WTC11 (cell line): Measurements from ENCODE around the gene PGGHG. TPM values are rescaled to one million over a fixed set of nuclear protein-coding genes. Genes with fewer than 3 reads are reported as not detected.
A peak's percentile ranks its signal among the peaks of the same experiment; 100 is the strongest.

Source experiments
- ATAC-seq: fragments of 200-7000 bp; cut with Tn5 transposase; 2 replicates; pipeline ENCODE4 v1.10.0; 2021; ENCODE audit warnings: mild to moderate bottlenecking, moderate library complexity
- CTCF ChIA-PET: fragments of 300-600 bp; sonication (Branson Sonifier 250); formaldehyde crosslinking; loops from one replicate; lab custom pipeline; 2021; ENCODE audit warnings: antibody characterized with exemption; lab: Charles Lee
- POLR2A ChIA-PET: fragments of 350-600 bp; sonication (Branson Sonifier 250); formaldehyde crosslinking; loops from one replicate; lab custom pipeline; 2021; ENCODE audit warnings: antibody characterized with exemption; lab: Charles Lee
- DNase-seq: peaks from one replicate; pipeline ENCODE4 v3.0.0; 2021; ENCODE audit warnings: low spot score
- H3K27ac Mint-ChIP-seq: 2 replicates; pipeline ENCODE4 v1.8.0; 2021; ENCODE audit warnings: mixed read lengths
- H3K27me3 Mint-ChIP-seq: 2 replicates; pipeline ENCODE4 v1.8.0; 2021; ENCODE audit warnings: low read depth, mild to moderate bottlenecking, moderate library complexity, mixed read lengths
- H3K36me3 Mint-ChIP-seq: 2 replicates; pipeline ENCODE4 v1.8.0; 2021; ENCODE audit warnings: mixed read lengths
- H3K4me1 Mint-ChIP-seq: 2 replicates; pipeline ENCODE4 v1.8.0; 2022; ENCODE audit warnings: mixed read lengths
- H3K4me3 Mint-ChIP-seq: 2 replicates; pipeline ENCODE4 v1.8.0; 2021; ENCODE audit warnings: mild to moderate bottlenecking, moderate library complexity, mixed read lengths
- H3K9me3 Mint-ChIP-seq: 2 replicates; pipeline ENCODE4 v1.8.0; 2021; ENCODE audit warnings: mixed read lengths
- CREM ChIP-seq: sonication (generic); formaldehyde crosslinking; IDR thresholded peaks from 2 replicates; pipeline ENCODE4 v1.8.1; 2022; ENCODE audit warnings: mild to moderate bottlenecking, missing genetic modification reagents, moderate library complexity
- ESRRA ChIP-seq: sonication (generic); formaldehyde crosslinking; IDR thresholded peaks from 2 replicates; pipeline ENCODE4 v1.8.1; 2022; ENCODE audit warnings: mild to moderate bottlenecking, missing genetic modification reagents, borderline replicate concordance
- FOXK1 ChIP-seq: sonication (generic); formaldehyde crosslinking; IDR thresholded peaks from 2 replicates; pipeline ENCODE4 v1.8.0; 2022; ENCODE audit warnings: mild to moderate bottlenecking, moderate library complexity, missing genetic modification reagents
- JUN ChIP-seq: sonication (generic); formaldehyde crosslinking; IDR thresholded peaks from 2 replicates; pipeline ENCODE4 v1.8.0; 2023; ENCODE audit warnings: mild to moderate bottlenecking, missing genetic modification reagents
- MYBL2 ChIP-seq: sonication (generic); formaldehyde crosslinking; IDR thresholded peaks from 2 replicates; pipeline ENCODE4 v1.8.1; 2023; ENCODE audit warnings: mild to moderate bottlenecking, moderate library complexity, missing genetic modification reagents
- NFATC4 ChIP-seq: fragments of 250-450 bp; sonication (Bioruptor Pico); IDR thresholded peaks from 2 replicates; pipeline ENCODE4 v1.9.0; 2021; ENCODE audit warnings: mild to moderate bottlenecking
- PRRX2 ChIP-seq: fragments of 250-450 bp; sonication (Bioruptor Pico); IDR thresholded peaks from 2 replicates; pipeline ENCODE4 v1.8.0; 2021; ENCODE audit warnings: mild to moderate bottlenecking
- RELA ChIP-seq: sonication (generic); formaldehyde crosslinking; IDR thresholded peaks from 2 replicates; pipeline ENCODE4 v1.8.1; 2022; ENCODE audit warnings: missing genetic modification reagents, mild to moderate bottlenecking, borderline replicate concordance
- SP1 ChIP-seq: sonication (generic); formaldehyde crosslinking; conservative IDR thresholded peaks from 2 replicates; pipeline ENCODE4 v1.8.1; 2022; ENCODE audit warnings: missing genetic modification reagents
- TEAD1 ChIP-seq: sonication (generic); formaldehyde crosslinking; IDR thresholded peaks from 2 replicates; pipeline ENCODE4 v1.8.0; 2022; ENCODE audit warnings: mild to moderate bottlenecking, missing genetic modification reagents
- TP53 ChIP-seq: sonication (generic); formaldehyde crosslinking; IDR thresholded peaks from 2 replicates; pipeline ENCODE4 v1.8.1; 2023; ENCODE audit warnings: mild to moderate bottlenecking, missing genetic modification reagents
- ZNF121 ChIP-seq: sonication (generic); formaldehyde crosslinking; IDR thresholded peaks from 2 replicates; pipeline ENCODE4 v1.8.0; 2023; ENCODE audit warnings: missing genetic modification reagents
- total RNA-seq: library from RNA; stranded (reverse); gene quantifications from 3 replicates; pipeline ENCODE4 v1.2.3, GENCODE V29; 2021
- TF ChIP-seq, protein P1 (sequence below): sonication (generic); formaldehyde crosslinking; IDR thresholded peaks from 2 replicates; pipeline ENCODE4 v1.8.1; 2022; ENCODE audit warnings: mild to moderate bottlenecking, moderate library complexity, missing genetic modification reagents
- TF ChIP-seq, protein P2 (sequence below): sonication (generic); formaldehyde crosslinking; IDR thresholded peaks from 2 replicates; pipeline ENCODE4 v1.8.1; 2022; ENCODE audit warnings: low read depth, mild to moderate bottlenecking, moderate library complexity, missing genetic modification reagents, borderline replicate concordance
- TF ChIP-seq, protein P3 (sequence below): sonication (generic); formaldehyde crosslinking; IDR thresholded peaks from 2 replicates; pipeline ENCODE4 v1.8.0; 2022; ENCODE audit warnings: mild to moderate bottlenecking, missing genetic modification reagents
- TF ChIP-seq, protein P4 (sequence below): fragments of 200-600 bp; IDR thresholded peaks from 2 replicates; pipeline ENCODE4 v1.8.0; 2022; ENCODE audit warnings: antibody characterized with exemption
- TF ChIP-seq, protein P5 (sequence below): sonication (generic); formaldehyde crosslinking; IDR thresholded peaks from 2 replicates; pipeline ENCODE4 v1.8.0; 2023; ENCODE audit warnings: missing genetic modification reagents, mild to moderate bottlenecking, borderline replicate concordance
- TF ChIP-seq, protein P6 (sequence below): sonication (generic); formaldehyde crosslinking; IDR thresholded peaks from 2 replicates; pipeline ENCODE4 v1.8.1; 2022; ENCODE audit warnings: mild to moderate bottlenecking, missing genetic modification reagents, moderate library complexity, borderline replicate concordance

Gene PGGHG
- total RNA-seq, 1 experiment from 2014 or later: 74.9 TPM

DNA sequence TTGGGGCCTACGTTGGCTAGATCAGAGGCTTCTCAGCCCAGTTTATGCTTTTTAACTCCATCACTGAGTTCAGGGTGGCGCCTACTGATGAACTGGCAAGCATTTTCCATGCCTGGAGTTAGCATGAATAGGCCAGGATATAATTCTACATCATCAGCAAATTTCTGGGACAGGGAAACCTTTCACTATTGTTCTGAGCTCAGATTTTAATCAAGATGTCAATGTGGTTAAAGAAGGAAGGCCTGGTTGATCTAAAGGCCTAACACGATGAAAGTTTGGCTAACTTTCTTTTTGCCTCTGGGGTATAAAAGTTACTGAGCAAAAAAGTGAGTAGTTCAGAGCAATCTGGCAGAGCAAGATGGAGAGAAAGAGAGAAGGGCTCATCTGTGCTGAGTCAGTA, 53.4 kb downstream of the PGGHG start:
- Mint-ChIP-seq H3K4me3 (no peak overlapping the region), H3K36me3 (peaks cover 7% of the 10 kb centered on the region; the same call in 1 of the 2 replicates), H3K27ac (0 out of 2 replicates have a peak overlapping the region, but pooled peaks have one; percentile 39), H3K9me3 (no peaks in the 10 kb centered on the region), H3K4me1 (peaks cover 32% of the 10 kb centered on the region), H3K27me3 (no peaks in the 10 kb centered on the region)
- POLR2A ChIA-PET: interaction anchor here (2.6 kb wide), 1 partner anchor 13 kb away, joined by 15 read pairs; no protein-coding TSS in a partner anchor
- ATAC-seq (no peak), DNase-seq (no peak)
- TF ChIP-seq PRRX2 (CRISPR knock-in tag): no peak
- TF ChIP-seq NFATC4 (CRISPR knock-in tag): no peak
- TF ChIP-seq MYBL2 (CRISPR knock-in tag): no peak
- no peak for TF ChIP-seq ZNF121 (CRISPR knock-in tag)
- no peak for TF ChIP-seq TP53 (CRISPR knock-in tag)
- TF ChIP-seq RELA (CRISPR knock-in tag): no peak
- no peak for TF ChIP-seq FOXK1 (CRISPR knock-in tag)
- TF ChIP-seq, protein P1, sequence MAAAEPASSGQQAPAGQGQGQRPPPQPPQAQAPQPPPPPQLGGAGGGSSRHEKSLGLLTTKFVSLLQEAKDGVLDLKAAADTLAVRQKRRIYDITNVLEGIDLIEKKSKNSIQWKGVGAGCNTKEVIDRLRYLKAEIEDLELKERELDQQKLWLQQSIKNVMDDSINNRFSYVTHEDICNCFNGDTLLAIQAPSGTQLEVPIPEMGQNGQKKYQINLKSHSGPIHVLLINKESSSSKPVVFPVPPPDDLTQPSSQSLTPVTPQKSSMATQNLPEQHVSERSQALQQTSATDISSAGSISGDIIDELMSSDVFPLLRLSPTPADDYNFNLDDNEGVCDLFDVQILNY (CRISPR knock-in tag): no peak
- TF ChIP-seq SP1 (CRISPR knock-in tag): no peak
- no peak for TF ChIP-seq ESRRA (CRISPR knock-in tag)
- no peak for TF ChIP-seq CREM (CRISPR knock-in tag)
- TF ChIP-seq, protein P2, sequence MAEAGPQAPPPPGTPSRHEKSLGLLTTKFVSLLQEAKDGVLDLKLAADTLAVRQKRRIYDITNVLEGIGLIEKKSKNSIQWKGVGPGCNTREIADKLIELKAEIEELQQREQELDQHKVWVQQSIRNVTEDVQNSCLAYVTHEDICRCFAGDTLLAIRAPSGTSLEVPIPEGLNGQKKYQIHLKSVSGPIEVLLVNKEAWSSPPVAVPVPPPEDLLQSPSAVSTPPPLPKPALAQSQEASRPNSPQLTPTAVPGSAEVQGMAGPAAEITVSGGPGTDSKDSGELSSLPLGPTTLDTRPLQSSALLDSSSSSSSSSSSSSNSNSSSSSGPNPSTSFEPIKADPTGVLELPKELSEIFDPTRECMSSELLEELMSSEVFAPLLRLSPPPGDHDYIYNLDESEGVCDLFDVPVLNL (CRISPR knock-in tag): no peak
- TF ChIP-seq, protein P3, sequence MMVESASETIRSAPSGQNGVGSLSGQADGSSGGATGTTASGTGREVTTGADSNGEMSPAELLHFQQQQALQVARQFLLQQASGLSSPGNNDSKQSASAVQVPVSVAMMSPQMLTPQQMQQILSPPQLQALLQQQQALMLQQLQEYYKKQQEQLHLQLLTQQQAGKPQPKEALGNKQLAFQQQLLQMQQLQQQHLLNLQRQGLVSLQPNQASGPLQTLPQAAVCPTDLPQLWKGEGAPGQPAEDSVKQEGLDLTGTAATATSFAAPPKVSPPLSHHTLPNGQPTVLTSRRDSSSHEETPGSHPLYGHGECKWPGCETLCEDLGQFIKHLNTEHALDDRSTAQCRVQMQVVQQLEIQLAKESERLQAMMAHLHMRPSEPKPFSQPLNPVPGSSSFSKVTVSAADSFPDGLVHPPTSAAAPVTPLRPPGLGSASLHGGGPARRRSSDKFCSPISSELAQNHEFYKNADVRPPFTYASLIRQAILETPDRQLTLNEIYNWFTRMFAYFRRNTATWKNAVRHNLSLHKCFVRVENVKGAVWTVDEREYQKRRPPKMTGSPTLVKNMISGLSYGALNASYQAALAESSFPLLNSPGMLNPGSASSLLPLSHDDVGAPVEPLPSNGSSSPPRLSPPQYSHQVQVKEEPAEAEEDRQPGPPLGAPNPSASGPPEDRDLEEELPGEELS (CRISPR knock-in tag): no peak
- TF ChIP-seq, protein P4, sequence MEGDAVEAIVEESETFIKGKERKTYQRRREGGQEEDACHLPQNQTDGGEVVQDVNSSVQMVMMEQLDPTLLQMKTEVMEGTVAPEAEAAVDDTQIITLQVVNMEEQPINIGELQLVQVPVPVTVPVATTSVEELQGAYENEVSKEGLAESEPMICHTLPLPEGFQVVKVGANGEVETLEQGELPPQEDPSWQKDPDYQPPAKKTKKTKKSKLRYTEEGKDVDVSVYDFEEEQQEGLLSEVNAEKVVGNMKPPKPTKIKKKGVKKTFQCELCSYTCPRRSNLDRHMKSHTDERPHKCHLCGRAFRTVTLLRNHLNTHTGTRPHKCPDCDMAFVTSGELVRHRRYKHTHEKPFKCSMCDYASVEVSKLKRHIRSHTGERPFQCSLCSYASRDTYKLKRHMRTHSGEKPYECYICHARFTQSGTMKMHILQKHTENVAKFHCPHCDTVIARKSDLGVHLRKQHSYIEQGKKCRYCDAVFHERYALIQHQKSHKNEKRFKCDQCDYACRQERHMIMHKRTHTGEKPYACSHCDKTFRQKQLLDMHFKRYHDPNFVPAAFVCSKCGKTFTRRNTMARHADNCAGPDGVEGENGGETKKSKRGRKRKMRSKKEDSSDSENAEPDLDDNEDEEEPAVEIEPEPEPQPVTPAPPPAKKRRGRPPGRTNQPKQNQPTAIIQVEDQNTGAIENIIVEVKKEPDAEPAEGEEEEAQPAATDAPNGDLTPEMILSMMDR: no peak
- CTCF ChIA-PET: interaction anchor here (1.0 kb wide), 1 partner anchor 37 kb away, joined by 3 read pairs; no protein-coding TSS in a partner anchor

DNA sequence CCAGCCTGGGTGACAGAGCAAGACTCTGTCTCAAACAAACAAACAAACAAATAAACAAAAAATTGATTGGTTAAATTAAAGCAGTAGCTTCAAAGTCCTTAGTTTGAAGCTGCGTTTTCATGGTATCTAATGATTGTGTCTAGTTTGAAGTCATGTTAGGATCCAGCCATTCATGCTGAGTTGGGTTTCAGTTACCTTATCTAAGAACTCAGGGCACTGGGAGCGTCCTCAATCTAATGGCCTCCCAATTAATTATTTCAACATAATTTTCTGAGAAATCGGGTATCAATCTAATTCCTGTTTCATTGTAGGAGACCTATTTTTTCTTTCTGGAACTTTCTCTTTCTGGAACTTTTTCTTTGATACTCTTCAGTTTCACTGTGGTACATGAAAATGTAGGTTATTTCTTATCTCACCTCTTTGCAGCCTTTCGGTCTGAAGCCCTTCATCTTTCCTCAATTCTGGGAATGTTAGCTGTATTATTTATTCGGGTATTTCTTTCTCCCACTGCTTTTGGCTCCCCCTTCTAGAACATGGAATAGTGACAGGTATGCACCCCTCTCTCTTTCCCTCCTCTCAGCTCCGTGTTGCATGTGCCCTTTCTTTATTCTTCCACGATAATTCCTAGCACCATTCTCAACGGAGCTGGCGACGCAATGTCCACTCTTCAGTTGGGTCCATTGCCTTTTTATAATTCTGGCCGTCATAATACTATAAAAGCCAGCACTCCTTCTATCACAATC, 56.1 kb downstream of the PGGHG start:
- POLR2A ChIA-PET: interaction anchor here (1.5 kb wide), 1 partner anchor 10 kb away, joined by 4 read pairs; no protein-coding TSS in a partner anchor
- H3K4me1 Mint-ChIP-seq: peaks cover 29% of the 10 kb centered on the region
- H3K36me3 Mint-ChIP-seq: peaks cover 7% of the 10 kb centered on the region; the same call in 1 of the 2 replicates
- CTCF ChIA-PET: interaction anchor here (0.7 to 1.9 kb wide), 3 partner anchors 39 to 94 kb away, joined by 3 to 5 read pairs (median 4); no protein-coding TSS in a partner anchor
- H3K4me3 Mint-ChIP-seq: no peak overlapping the region
- DNase-seq (no peak), ATAC-seq (no peak)
- no peaks in the 10 kb centered on the region for H3K9me3 Mint-ChIP-seq
- no peak overlapping the region for H3K27ac Mint-ChIP-seq
- no peaks in the 10 kb centered on the region for H3K27me3 Mint-ChIP-seq
- TF ChIP-seq JUN: no peak
- TF ChIP-seq, protein P5, sequence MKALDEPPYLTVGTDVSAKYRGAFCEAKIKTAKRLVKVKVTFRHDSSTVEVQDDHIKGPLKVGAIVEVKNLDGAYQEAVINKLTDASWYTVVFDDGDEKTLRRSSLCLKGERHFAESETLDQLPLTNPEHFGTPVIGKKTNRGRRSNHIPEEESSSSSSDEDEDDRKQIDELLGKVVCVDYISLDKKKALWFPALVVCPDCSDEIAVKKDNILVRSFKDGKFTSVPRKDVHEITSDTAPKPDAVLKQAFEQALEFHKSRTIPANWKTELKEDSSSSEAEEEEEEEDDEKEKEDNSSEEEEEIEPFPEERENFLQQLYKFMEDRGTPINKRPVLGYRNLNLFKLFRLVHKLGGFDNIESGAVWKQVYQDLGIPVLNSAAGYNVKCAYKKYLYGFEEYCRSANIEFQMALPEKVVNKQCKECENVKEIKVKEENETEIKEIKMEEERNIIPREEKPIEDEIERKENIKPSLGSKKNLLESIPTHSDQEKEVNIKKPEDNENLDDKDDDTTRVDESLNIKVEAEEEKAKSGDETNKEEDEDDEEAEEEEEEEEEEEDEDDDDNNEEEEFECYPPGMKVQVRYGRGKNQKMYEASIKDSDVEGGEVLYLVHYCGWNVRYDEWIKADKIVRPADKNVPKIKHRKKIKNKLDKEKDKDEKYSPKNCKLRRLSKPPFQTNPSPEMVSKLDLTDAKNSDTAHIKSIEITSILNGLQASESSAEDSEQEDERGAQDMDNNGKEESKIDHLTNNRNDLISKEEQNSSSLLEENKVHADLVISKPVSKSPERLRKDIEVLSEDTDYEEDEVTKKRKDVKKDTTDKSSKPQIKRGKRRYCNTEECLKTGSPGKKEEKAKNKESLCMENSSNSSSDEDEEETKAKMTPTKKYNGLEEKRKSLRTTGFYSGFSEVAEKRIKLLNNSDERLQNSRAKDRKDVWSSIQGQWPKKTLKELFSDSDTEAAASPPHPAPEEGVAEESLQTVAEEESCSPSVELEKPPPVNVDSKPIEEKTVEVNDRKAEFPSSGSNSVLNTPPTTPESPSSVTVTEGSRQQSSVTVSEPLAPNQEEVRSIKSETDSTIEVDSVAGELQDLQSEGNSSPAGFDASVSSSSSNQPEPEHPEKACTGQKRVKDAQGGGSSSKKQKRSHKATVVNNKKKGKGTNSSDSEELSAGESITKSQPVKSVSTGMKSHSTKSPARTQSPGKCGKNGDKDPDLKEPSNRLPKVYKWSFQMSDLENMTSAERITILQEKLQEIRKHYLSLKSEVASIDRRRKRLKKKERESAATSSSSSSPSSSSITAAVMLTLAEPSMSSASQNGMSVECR (CRISPR knock-in tag): no peak
- TF ChIP-seq, protein P6, sequence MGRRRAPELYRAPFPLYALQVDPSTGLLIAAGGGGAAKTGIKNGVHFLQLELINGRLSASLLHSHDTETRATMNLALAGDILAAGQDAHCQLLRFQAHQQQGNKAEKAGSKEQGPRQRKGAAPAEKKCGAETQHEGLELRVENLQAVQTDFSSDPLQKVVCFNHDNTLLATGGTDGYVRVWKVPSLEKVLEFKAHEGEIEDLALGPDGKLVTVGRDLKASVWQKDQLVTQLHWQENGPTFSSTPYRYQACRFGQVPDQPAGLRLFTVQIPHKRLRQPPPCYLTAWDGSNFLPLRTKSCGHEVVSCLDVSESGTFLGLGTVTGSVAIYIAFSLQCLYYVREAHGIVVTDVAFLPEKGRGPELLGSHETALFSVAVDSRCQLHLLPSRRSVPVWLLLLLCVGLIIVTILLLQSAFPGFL (CRISPR knock-in tag): no peak
- TF ChIP-seq TEAD1: no peak
